CD14-positive monocyte (primary cell): ENCODE results near the gene LTF. TPM values are rescaled to one million over a fixed set of nuclear protein-coding genes. Genes with fewer than 3 reads are reported as not detected.
A peak's percentile ranks its signal among the peaks of the same experiment; 100 is the strongest.

Source experiments
- DNase-seq, 3 donors: peaks; one replicate each; pipeline ENCODE4 v3.0.0-alpha.2; 2011 to 2022
- H2AFZ ChIP-seq: 2 replicates; pipeline ENCODE4 v1.6.0; 2012; ENCODE audit warnings: mild to moderate bottlenecking, low read depth, low read length, inconsistent platforms; ENCODE audit not compliant: insufficient read depth, poor library complexity, severe bottlenecking
- H3K27ac ChIP-seq, 2 donors: 1 replicate in 1 of 2; 2 replicates in 1 of 2; pipeline ENCODE4 v1.5.1; 2012 to 2013; ENCODE audit warnings: low read length in 2 of 2, control low read depth in 1 of 2, inconsistent platforms in 1 of 2, low read depth in 1 of 2, mild to moderate bottlenecking in 1 of 2
- H3K27me3 ChIP-seq, 2 donors: one replicate each; pipeline versions ENCODE4 v1.6.0 to v1.6.1; 2011 to 2013; ENCODE audit warnings: low read length in 2 of 2; ENCODE audit not compliant: control insufficient read depth in 2 of 2, insufficient read depth in 2 of 2
- H3K36me3 ChIP-seq, 2 donors: replicated peaks in 1 of 2; 1 replicate in 1 of 2; 2 replicates in 1 of 2; pipeline versions ENCODE4 v1.5.1 to v1.6.1; 2012 to 2013; ENCODE audit warnings: low read length in 2 of 2, control low read depth in 1 of 2, inconsistent platforms in 1 of 2, mild to moderate bottlenecking in 1 of 2; ENCODE audit not compliant: insufficient read depth in 2 of 2, control insufficient read depth in 1 of 2
- H3K4me1 ChIP-seq, 2 donors: 1 replicate in 1 of 2; 2 replicates in 1 of 2; pipeline versions ENCODE4 v1.5.1 to v1.6.1; 2012 to 2013; ENCODE audit warnings: low read length in 2 of 2, control low read depth in 1 of 2, inconsistent platforms in 1 of 2, mild to moderate bottlenecking in 1 of 2, moderate library complexity in 1 of 2; ENCODE audit not compliant: insufficient read depth in 2 of 2, control insufficient read depth in 1 of 2
- H3K4me2 ChIP-seq: replicated peaks from 2 replicates; pipeline ENCODE3; 2012; ENCODE audit warnings: low read length, moderate library complexity, mild to moderate bottlenecking; ENCODE audit not compliant: poor library complexity, severe bottlenecking; ENCODE audit errors: extremely low read depth
- H3K4me3 ChIP-seq, 3 experiments: fragments of 200-600 bp in 1 of 3; sonication (generic) in 1 of 3; replicated peaks in 1 of 3; 1 replicate in 2 of 3; 2 replicates in 1 of 3; pipeline ENCODE4 v1.5.1; 2011 to 2013; ENCODE audit warnings: low read length in 3 of 3, mild to moderate bottlenecking in 3 of 3, control low read depth in 2 of 3, low read depth in 2 of 3, inconsistent platforms in 1 of 3, moderate library complexity in 1 of 3
- H3K79me2 ChIP-seq: 2 replicates; pipeline ENCODE4 v1.6.0; 2012; ENCODE audit warnings: mild to moderate bottlenecking, control low read depth, inconsistent platforms, low read length, moderate library complexity; ENCODE audit not compliant: insufficient read depth
- H3K9ac ChIP-seq: 2 replicates; pipeline ENCODE4 v1.6.0; 2017; ENCODE audit warnings: low read length, mild to moderate bottlenecking; ENCODE audit not compliant: insufficient read depth, poor library complexity, severe bottlenecking
- H3K9me3 ChIP-seq, 2 donors: replicated peaks in 1 of 2; 1 replicate in 1 of 2; 2 replicates in 1 of 2; pipeline versions ENCODE4 v1.5.1 to v1.6.1; 2012 to 2013; ENCODE audit warnings: low read length in 2 of 2, control low read depth in 1 of 2; ENCODE audit not compliant: control insufficient read depth in 1 of 2, insufficient read depth in 1 of 2
- H4K20me1 ChIP-seq: 2 replicates; pipeline ENCODE4 v1.6.0; 2012; ENCODE audit warnings: mild to moderate bottlenecking, low read length, control low read depth, moderate library complexity; ENCODE audit not compliant: insufficient read depth
- H3K27ac Mint-ChIP-seq, 7 donors: one replicate each; pipeline ENCODE4 v1.8.0; 2020; ENCODE audit warnings: mild to moderate bottlenecking in 7 of 7, mixed read lengths in 7 of 7, moderate library complexity in 6 of 7, inconsistent platforms in 2 of 7
- H3K27me3 Mint-ChIP-seq, 3 donors: one replicate each; pipeline ENCODE4 v1.8.0; 2021 to 2022; ENCODE audit warnings: low read depth in 3 of 3, mild to moderate bottlenecking in 3 of 3, mixed read lengths in 3 of 3, moderate library complexity in 3 of 3, inconsistent platforms in 1 of 3
- H3K36me3 Mint-ChIP-seq, 2 donors: one replicate each; pipeline ENCODE4 v1.8.0; 2020; ENCODE audit warnings: mixed read lengths in 2 of 2, inconsistent platforms in 1 of 2, mild to moderate bottlenecking in 1 of 2
- H3K4me1 Mint-ChIP-seq: one replicate; pipeline ENCODE4 v1.8.0; 2020; ENCODE audit warnings: mild to moderate bottlenecking, mixed read lengths
- H3K4me3 Mint-ChIP-seq, 2 donors: one replicate each; pipeline ENCODE4 v1.8.0; 2020; ENCODE audit warnings: mild to moderate bottlenecking in 2 of 2, mixed read lengths in 2 of 2, moderate library complexity in 1 of 2
- H3K9me3 Mint-ChIP-seq, 7 donors: one replicate each; pipeline ENCODE4 v1.8.0; 2020 to 2022; ENCODE audit warnings: mixed read lengths in 7 of 7, mild to moderate bottlenecking in 6 of 7, moderate library complexity in 6 of 7, inconsistent platforms in 2 of 7
- CTCF ChIP-seq: fragments of 200-600 bp; IDR thresholded peaks from one replicate; pipeline ENCODE4 v1.8.0; 2022; ENCODE audit warnings: antibody characterized with exemption, mild to moderate bottlenecking
- WGBS: methylation state at CpG from one replicate; pipeline ENCODE4 v1.1.5; 2013; ENCODE audit warnings: missing lambda C conversion rate; ENCODE audit not compliant: insufficient coverage; 5-methylcytosine and 5-hydroxymethylcytosine counted together
- intact Hi-C, 2 donors: fragments of 100-400 bp; cut with micrococcal nuclease; formaldehyde crosslinking; loops; one replicate each; pipeline versions ENCODE4 v1.15.0 to v1.15.1; 2023
- polyA plus RNA-seq, 3 donors: library from polyadenylated mRNA; depleted of rRNA in 1 of 3; unstranded in 2 of 3; stranded (reverse) in 1 of 3; fragments of 300-500 nt in 2 of 3; fragments of >200 nt in 1 of 3; fragmentation: Illumina TruSeq in 2 of 3; gene quantifications; 1 replicate in 2 of 3; 2 replicates in 1 of 3; pipeline ENCODE4 v1.2.3, GENCODE V29; 2012 to 2021

Gene LTF
- polyA plus RNA-seq, 3 donors: not detected

- no peaks in the 10 kb centered on the region for H3K79me2 ChIP-seq
- intact Hi-C loops: no loop called here
- H2AFZ ChIP-seq: no peak overlapping the region
- no peak overlapping the region for H3K9ac ChIP-seq
- Mint-ChIP-seq H3K36me3 (no peaks in the 10 kb centered on the region), H3K27me3 (no peaks in the 10 kb centered on the region), H3K9me3 (peaks cover 0 to 2% (median 0%) of the 10 kb centered on the region in 7 donors), H3K4me3 (no peak overlapping the region), H3K4me1 (peaks cover 23% of the 10 kb centered on the region), H3K27ac (peak overlapping the region in 3 of 7 donors; percentile 19 to 86 (median 58))
- WGBS: 43% methylated on average over 1 of the region's 4 CpGs
- H3K27ac ChIP-seq: peak overlapping the region in 1 of 2 donors; percentile 24
- TF ChIP-seq CTCF: no peak
- H3K4me1 ChIP-seq: peaks cover 18 to 21% of the 10 kb centered on the region in 2 donors
- peak overlapping the region; percentile 24 for H3K4me2 ChIP-seq
- peak in 2 of 3 donors; percentile 60 to 83 for DNase-seq
- no peaks in the 10 kb centered on the region for H4K20me1 ChIP-seq
- H3K9me3 ChIP-seq: peaks cover 0 to 9% of the 10 kb centered on the region in 2 donors
- no peak overlapping the region for H3K4me3 ChIP-seq
- H3K36me3 ChIP-seq: no peaks in the 10 kb centered on the region
- no peaks in the 10 kb centered on the region for H3K27me3 ChIP-seq
Observed at GRCh38 chr3:46386205-46386604, 78.5 kb downstream of the LTF start.

Other genes starting within 250 kb of the LTF start
- under 1 TPM; 0.38 to 0.74 (median 0.44) TPM for gene CCR3, start 222.4 kb downstream of the LTF start, polyA plus RNA-seq
- 100 to 1,000 TPM in 2 of 3 donors, 10 to 100 TPM in 1; 20.5 to 181 (median 145) TPM for gene CCR2, start 110.8 kb downstream of the LTF start, polyA plus RNA-seq
- gene CCR5, start 94.0 kb downstream of the LTF start, polyA plus RNA-seq: 1 to 10 TPM; 1.2 to 3.6 (median 3.1) TPM
- gene CCRL2, start 57.6 kb downstream of the LTF start, polyA plus RNA-seq: 10 to 100 TPM; 10.2 to 15.3 (median 11.7) TPM
- not detected for gene RTP3, start 33.1 kb upstream of the LTF start, polyA plus RNA-seq
- not detected for gene LRRC2, start 101.4 kb upstream of the LTF start, polyA plus RNA-seq
- not detected for gene FAM240A, start 147.6 kb upstream of the LTF start, polyA plus RNA-seq
- gene ALS2CL, start 228.8 kb upstream of the LTF start, polyA plus RNA-seq: 1 to 10 TPM in 1 of 3 donors, under 1 TPM in 2; 0.38 to 5.7 (median 0.55) TPM
- gene TMIE, start 236.5 kb upstream of the LTF start, polyA plus RNA-seq: not detected